Measurements from ENCODE around the gene NT5E. TPM values are rescaled to one million over a fixed set of nuclear protein-coding genes. Genes with fewer than 3 reads are reported as not detected.
A peak's percentile ranks its signal among the peaks of the same experiment; 100 is the strongest.

Gene NT5E
- total RNA-seq, 2 experiments from 2014 or later: 6.1 to 7.2 TPM

DNA sequence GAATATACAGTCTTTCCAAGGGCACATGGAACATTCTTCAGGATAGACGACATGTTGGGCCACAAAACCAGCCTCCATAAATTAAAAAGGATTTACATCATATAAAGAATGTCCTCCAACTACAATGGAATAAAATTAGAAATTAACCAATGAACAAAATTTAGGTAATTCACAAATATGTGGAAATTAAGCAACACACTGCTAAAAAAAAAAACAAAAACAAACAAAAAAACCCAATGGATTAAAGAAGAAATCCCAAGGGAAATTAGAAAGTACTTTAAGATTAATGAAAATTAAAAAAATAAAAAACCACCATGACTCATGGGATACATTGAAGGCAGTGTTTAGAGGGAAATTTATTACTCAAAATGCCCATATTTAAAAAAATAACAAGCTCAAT, 21.4 kb upstream of the NT5E start:
- H3K4me3 Mint-ChIP-seq: no peak overlapping the region
- H3K36me3 Mint-ChIP-seq (ENCODE audit: low read depth): peaks cover 2% of the 10 kb centered on the region
- H3K27me3 Mint-ChIP-seq: peaks cover 7% of the 10 kb centered on the region
- ChIA-PET POLR2A (no interaction called here), CTCF (no interaction called here)
- no peaks in the 10 kb centered on the region for H3K4me1 Mint-ChIP-seq
- DNase-seq: no peak
- H3K27ac Mint-ChIP-seq: no peak overlapping the region
- H3K9me3 Mint-ChIP-seq: peaks cover 9% of the 10 kb centered on the region

DNA sequence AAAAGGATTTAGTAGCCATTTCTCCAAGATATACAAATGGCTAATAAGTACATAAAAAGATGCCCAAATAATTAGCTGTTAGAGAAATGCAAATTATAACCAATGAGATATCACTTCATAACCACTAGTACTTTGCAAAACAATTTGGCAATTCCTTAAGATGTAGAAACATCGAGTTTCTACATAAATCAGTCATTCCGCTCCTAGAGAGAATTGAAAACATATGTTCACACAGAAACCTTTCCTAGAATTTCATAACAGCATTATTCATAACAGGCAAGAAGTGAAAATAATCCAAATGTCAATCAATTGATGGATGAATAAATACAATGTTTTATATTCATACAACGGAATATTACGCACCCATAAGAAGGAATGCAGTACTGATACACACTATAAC, 20.5 kb upstream of the NT5E start:
- CTCF ChIA-PET: no interaction called here
- H3K9me3 Mint-ChIP-seq: peaks cover 9% of the 10 kb centered on the region
- peaks cover 2% of the 10 kb centered on the region for H3K36me3 Mint-ChIP-seq (ENCODE audit: low read depth)
- POLR2A ChIA-PET: no interaction called here
- H3K27ac Mint-ChIP-seq: no peak overlapping the region
- peaks cover 7% of the 10 kb centered on the region for H3K27me3 Mint-ChIP-seq
- DNase-seq: no peak
- no peaks in the 10 kb centered on the region for H3K4me1 Mint-ChIP-seq
- no peak overlapping the region for H3K4me3 Mint-ChIP-seq

DNA sequence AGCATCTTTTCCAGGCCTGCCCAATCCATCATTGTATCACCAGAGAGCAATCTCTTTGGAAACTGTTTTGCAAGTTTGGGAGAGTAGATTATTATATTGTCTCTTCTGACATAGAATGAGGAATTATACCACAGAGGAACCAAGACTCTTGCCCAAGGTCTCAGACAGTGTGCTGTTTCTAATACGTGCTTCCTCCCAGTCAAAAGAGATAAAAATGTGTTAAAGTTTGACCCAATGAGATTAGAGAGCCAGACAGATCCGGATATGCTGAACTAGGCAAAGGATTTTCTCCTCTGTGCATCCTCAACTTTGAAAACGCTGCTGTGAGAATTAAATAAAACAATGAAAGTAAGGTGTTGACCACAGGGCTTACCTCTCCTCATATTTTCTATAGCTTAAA, 18.6 kb upstream of the NT5E start:
- CTCF ChIA-PET: interaction anchor here (1.5 kb wide), 1 partner anchor 17 kb away, joined by 4 read pairs; no protein-coding TSS in a partner anchor
- no peaks in the 10 kb centered on the region for H3K36me3 Mint-ChIP-seq (ENCODE audit: low read depth)
- no peak for DNase-seq
- POLR2A ChIA-PET: no interaction called here
- H3K27me3 Mint-ChIP-seq: peaks cover 5% of the 10 kb centered on the region
- no peak overlapping the region for H3K27ac Mint-ChIP-seq
- no peaks in the 10 kb centered on the region for H3K4me1 Mint-ChIP-seq
- H3K9me3 Mint-ChIP-seq: no peaks in the 10 kb centered on the region
- H3K4me3 Mint-ChIP-seq: no peak overlapping the region

DNA sequence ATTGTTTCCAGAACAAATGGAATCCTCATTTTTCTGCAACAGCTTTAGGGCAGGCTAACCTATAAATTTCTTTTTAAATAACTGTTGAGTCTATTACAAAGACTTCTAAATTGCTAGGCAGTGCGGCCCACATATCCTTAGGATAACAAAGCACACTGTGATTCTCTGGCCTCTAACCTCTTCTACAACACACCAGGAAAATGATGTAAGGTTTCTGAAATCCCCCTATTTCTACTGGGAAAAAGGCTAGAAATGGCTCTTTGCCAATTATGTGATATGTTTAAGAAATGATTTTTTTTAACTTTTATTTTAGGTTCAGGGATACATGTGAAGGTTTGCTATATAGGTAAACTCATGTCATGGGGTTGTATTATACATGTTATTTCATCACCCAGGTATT, 17.3 kb upstream of the NT5E start:
- ChIA-PET CTCF (interaction anchor here (0.8 kb wide), 1 partner anchor 19 kb away, joined by 3 read pairs; no protein-coding TSS in a partner anchor), POLR2A (no interaction called here)
- peaks cover 2% of the 10 kb centered on the region for H3K9me3 Mint-ChIP-seq
- H3K36me3 Mint-ChIP-seq (ENCODE audit: low read depth): no peaks in the 10 kb centered on the region
- no peak overlapping the region for H3K4me3 Mint-ChIP-seq
- H3K27me3 Mint-ChIP-seq: peaks cover 5% of the 10 kb centered on the region
- no peak for DNase-seq
- no peak overlapping the region for H3K27ac Mint-ChIP-seq
- no peaks in the 10 kb centered on the region for H3K4me1 Mint-ChIP-seq

- H3K9me3 Mint-ChIP-seq: peaks cover 7% of the 10 kb centered on the region
- CTCF ChIA-PET: no interaction called here
- POLR2A ChIA-PET: no interaction called here
- H3K4me3 Mint-ChIP-seq: no peak overlapping the region
- no peak for DNase-seq
- H3K27ac Mint-ChIP-seq: no peak overlapping the region
- peaks cover 5% of the 10 kb centered on the region for H3K27me3 Mint-ChIP-seq
- no peaks in the 10 kb centered on the region for H3K4me1 Mint-ChIP-seq
- no peaks in the 10 kb centered on the region for H3K36me3 Mint-ChIP-seq (ENCODE audit: low read depth)
These were observed 14.0 kb upstream of the NT5E start for GRCh38 chr6:85435851-85436250.

DNA sequence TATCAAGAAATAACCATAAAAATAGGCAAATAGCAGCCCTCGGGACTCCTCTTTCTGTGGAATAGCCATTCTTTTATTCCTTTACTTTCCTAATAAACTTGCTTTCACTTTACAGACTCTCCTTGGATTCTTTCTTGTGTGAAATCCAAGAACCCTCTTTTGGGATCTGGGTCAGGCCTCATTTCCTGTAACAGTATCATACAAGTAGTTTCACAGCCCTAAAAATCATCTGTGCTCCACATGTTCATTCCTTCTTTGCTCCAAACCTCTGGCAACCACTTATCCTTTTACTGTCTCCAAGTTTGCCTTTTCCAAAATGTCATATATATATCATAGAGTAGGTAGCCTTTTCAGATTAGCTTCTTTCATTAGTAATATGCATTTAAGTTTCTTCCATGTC, 13.5 kb upstream of the NT5E start:
- Mint-ChIP-seq H3K9me3 (peaks cover 8% of the 10 kb centered on the region), H3K36me3 (ENCODE audit: low read depth) (no peaks in the 10 kb centered on the region), H3K4me3 (no peak overlapping the region), H3K4me1 (no peaks in the 10 kb centered on the region), H3K27me3 (peaks cover 5% of the 10 kb centered on the region), H3K27ac (no peak overlapping the region)
- DNase-seq: no peak
- POLR2A ChIA-PET: no interaction called here
- CTCF ChIA-PET: no interaction called here

DNA sequence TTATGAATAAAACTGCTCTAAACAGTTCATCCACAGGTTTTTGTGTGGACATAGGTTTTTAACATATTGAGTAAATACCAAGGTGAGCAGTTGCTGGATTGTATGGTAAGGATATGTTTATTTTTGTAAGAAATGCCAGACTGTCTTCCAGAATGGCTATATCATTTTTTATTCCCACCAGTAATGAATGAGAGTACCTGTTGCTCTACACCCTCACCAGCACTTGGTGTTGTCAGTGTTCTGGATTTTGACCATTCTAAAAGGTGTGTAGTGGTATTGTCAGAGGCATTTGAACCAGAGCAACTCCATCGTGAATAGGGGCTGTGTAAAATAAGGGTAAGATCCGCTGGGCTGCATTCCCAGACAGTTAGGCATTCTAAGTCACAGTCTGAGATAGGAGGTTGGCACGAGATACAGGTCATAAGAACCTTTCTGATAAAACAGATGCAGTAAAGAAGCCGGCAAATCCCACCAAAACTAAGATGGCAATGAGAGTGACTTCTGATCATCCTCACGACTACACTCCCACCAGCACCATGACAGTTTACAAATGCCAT, 12.9 kb upstream of the NT5E start:
- no peak overlapping the region for H3K4me3 Mint-ChIP-seq

DNA sequence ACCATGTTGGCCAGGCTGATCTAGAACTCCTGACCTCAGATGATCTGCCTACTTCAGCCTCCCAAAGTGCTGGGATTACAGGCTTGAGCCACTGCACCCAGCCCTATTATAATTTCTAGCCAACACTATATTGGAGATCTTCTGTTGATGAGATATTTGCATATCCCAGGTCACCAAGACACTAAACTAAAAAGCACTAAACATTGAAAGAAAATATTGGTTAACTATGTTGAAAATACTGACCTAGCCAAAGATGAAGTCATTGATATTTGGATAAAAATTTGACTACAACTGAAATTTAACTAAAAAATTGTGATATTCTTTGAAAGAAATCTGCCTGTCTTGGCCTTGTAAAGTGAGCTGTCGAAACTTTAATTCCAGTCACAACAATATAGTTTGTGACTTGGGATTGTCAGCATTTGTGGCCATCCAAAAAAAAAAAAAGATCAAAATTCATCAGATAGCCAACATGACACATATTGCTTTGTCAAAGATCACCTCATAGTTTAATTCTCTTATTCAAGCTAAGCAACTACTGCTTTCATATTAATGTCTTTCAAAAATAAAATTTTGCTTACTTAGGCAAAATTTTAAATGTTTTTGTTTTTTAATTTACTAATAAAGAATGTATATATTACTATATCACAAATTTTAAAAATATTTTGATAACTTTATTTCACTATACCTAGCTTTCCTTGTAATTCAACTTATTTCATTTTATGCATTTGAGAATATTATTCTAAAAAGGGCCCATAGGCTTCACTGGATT, 6.3 kb upstream of the NT5E start:
- CTCF ChIA-PET: interaction anchor here (0.6 kb wide), 2 partner anchors 10 to 136 kb away, joined by 3 to 4 read pairs; no protein-coding TSS in a partner anchor

More for the DNA sequence above, 12.9 kb upstream of the NT5E start:
- no peak for DNase-seq
- Mint-ChIP-seq H3K36me3 (ENCODE audit: low read depth) (no peaks in the 10 kb centered on the region), H3K4me1 (no peaks in the 10 kb centered on the region), H3K27ac (no peak overlapping the region), H3K27me3 (peaks cover 5% of the 10 kb centered on the region), H3K9me3 (peaks cover 12% of the 10 kb centered on the region)
- CTCF ChIA-PET: no interaction called here
- POLR2A ChIA-PET: no interaction called here

DNA sequence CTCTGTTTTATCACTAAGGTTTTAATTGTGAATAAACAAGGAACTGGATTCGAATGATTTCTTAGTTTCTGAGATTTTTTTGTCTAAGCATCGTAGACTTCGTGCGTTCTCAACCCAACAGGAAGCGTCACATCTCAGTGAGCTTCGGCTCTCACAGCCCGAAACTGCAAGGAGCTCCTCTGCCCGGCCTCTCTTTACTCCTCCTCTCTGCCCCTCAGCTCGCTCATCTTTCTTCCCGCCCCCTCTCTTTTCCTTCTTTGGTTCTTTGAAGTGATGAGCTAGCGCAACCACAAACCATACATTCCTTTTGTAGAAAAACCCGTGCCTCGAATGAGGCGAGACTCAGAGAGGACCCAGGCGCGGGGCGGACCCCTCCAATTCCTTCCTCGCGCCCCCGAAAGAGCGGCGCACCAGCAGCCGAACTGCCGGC, 480 bp upstream of the NT5E start:
- CTCF ChIA-PET: interaction anchor here (0.7 to 2.3 kb wide), 10 partner anchors 9 to 89 kb away, joined by 3 to 8 read pairs (median 5); no protein-coding TSS in a partner anchor
- DNase-seq: peak; percentile 68
- Mint-ChIP-seq H3K36me3 (ENCODE audit: low read depth) (peaks cover 2% of the 10 kb centered on the region), H3K4me3 (peak overlapping the region; percentile 81), H3K27ac (peak overlapping the region; percentile 71), H3K27me3 (peaks cover 60% of the 10 kb centered on the region), H3K4me1 (peaks cover 58% of the 10 kb centered on the region), H3K9me3 (no peaks in the 10 kb centered on the region)
- POLR2A ChIA-PET: interaction anchor here (0.9 to 1.2 kb wide), 2 partner anchors 12 to 29 kb away, joined by 3 read pairs; no protein-coding TSS in a partner anchor

More for the DNA sequence above, 6.3 kb upstream of the NT5E start:
- no peaks in the 10 kb centered on the region for H3K36me3 Mint-ChIP-seq (ENCODE audit: low read depth)
- peaks cover 15% of the 10 kb centered on the region for H3K9me3 Mint-ChIP-seq
- H3K27me3 Mint-ChIP-seq: peaks cover 24% of the 10 kb centered on the region
- DNase-seq: no peak
- no peak overlapping the region for H3K27ac Mint-ChIP-seq
- H3K4me1 Mint-ChIP-seq: peaks cover 9% of the 10 kb centered on the region
- POLR2A ChIA-PET: interaction anchor here (0.6 kb wide), 1 partner anchor 1583 kb away, joined by 3 read pairs; no protein-coding TSS in a partner anchor
- no peak overlapping the region for H3K4me3 Mint-ChIP-seq

DNA sequence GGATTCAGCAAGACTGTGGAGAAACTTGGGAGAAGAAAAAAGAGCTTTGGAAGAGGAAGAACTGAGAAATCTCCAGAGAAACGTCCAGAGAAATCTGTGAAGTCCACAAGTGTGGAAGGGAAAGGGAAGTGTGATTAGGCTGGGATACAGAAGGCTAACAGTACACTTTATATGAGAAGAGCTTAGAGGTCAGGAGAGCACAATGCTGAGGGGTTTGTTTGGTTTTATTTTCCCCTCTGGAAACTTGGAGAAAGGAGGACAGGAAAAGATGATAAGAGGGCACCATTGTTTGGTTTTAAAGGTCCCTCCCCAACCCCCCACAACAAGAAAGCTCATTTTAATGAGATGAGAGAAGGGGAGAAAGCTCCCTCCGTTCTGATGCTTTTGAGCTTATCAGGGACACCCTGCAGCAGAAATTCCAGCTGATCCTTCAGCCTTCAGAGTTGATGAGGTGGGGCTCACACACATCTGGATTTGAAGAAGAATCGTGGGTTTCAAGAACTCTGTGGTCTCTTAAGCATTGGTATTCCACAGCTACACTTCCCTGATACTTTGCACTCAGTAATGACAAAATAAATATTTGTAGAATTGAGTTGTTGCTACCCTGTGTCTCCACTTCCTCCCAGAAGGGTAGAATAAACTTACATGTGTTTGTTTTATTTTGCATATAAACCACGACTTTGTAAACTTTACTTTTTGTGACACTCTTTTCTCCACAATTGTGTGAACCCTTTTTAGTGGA, 1.9 kb downstream of the NT5E start:
- H3K36me3 Mint-ChIP-seq (ENCODE audit: low read depth): peaks cover 2% of the 10 kb centered on the region
- H3K27ac Mint-ChIP-seq: peak overlapping the region; percentile 84
- H3K4me3 Mint-ChIP-seq: peak overlapping the region; percentile 81
- peaks cover 55% of the 10 kb centered on the region for H3K27me3 Mint-ChIP-seq
- POLR2A ChIA-PET: no interaction called here
- DNase-seq: no peak
- H3K9me3 Mint-ChIP-seq: no peaks in the 10 kb centered on the region
- CTCF ChIA-PET: interaction anchor here (0.6 to 3.0 kb wide), 5 partner anchors 17 to 1563 kb away, joined by 3 to 12 read pairs (median 4); no protein-coding TSS in a partner anchor
- H3K4me1 Mint-ChIP-seq: peaks cover 62% of the 10 kb centered on the region

DNA sequence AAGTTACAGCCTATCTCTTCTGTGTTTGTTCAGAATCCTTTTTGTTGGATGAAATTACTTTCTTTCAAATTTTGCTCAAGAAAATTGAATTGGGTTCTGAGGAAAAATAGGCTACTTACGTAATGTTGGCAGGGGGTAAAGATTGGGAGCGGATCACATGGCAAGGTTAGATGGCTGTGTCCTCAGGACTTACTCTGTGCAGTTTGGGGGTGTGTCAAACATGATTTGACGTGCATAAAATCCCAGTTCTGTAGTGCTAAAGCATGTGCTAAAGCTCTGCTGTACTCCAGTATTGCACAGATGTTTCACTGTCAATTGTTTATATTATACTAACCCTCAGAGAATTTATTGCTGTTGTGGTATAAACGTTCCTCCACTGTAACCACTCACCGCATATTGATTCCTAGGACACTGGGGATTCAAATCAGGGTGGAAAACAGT, 2.6 kb downstream of the NT5E start:
- no peak for DNase-seq
- peak overlapping the region; percentile 81 for H3K4me3 Mint-ChIP-seq
- H3K27ac Mint-ChIP-seq: no peak overlapping the region
- H3K9me3 Mint-ChIP-seq: no peaks in the 10 kb centered on the region
- H3K27me3 Mint-ChIP-seq: peaks cover 55% of the 10 kb centered on the region
- CTCF ChIA-PET: interaction anchor here (1.2 to 3.0 kb wide), 4 partner anchors 10 to 32 kb away, joined by 4 to 12 read pairs (median 6); no protein-coding TSS in a partner anchor
- POLR2A ChIA-PET: no interaction called here
- peaks cover 66% of the 10 kb centered on the region for H3K4me1 Mint-ChIP-seq
- peaks cover 2% of the 10 kb centered on the region for H3K36me3 Mint-ChIP-seq (ENCODE audit: low read depth)

DNA sequence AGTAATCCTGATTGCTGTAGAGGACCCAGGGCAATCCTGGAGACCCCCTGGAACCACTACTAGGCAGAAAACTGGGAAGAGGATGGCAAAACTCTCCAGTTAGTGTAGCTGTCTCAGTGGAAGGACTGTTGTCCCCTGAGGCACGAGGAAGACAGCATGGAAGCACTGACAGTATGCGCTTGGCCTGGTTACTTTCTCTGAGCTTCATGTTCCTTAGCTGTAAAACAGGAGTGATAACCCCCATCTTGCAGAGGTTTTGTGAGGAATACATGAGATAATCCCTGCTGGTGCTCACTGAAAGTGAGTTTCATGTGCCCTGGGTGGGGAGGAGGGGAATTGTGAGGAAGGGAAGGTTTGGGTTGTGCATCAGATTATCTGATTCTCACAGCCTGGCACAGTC, 3.2 kb downstream of the NT5E start:
- Mint-ChIP-seq H3K9me3 (no peaks in the 10 kb centered on the region), H3K27ac (no peak overlapping the region), H3K4me3 (no peak overlapping the region), H3K4me1 (peaks cover 66% of the 10 kb centered on the region), H3K36me3 (ENCODE audit: low read depth) (peaks cover 2% of the 10 kb centered on the region), H3K27me3 (peaks cover 49% of the 10 kb centered on the region)
- CTCF ChIA-PET: interaction anchor here (0.6 to 3.0 kb wide), 4 partner anchors 9 to 98 kb away, joined by 3 to 12 read pairs (median 5); no protein-coding TSS in a partner anchor
- no peak for DNase-seq
- POLR2A ChIA-PET: no interaction called here

GRCh38 chr6:85453490-85453889, 3.6 kb downstream of the NT5E start:
- no peaks in the 10 kb centered on the region for H3K9me3 Mint-ChIP-seq
- H3K4me1 Mint-ChIP-seq: peaks cover 67% of the 10 kb centered on the region
- H3K27ac Mint-ChIP-seq: no peak overlapping the region
- ChIA-PET CTCF (interaction anchor here (0.6 to 3.0 kb wide), 4 partner anchors 8 to 98 kb away, joined by 3 to 12 read pairs (median 5); no protein-coding TSS in a partner anchor), POLR2A (no interaction called here)
- peaks cover 45% of the 10 kb centered on the region for H3K27me3 Mint-ChIP-seq
- peaks cover 3% of the 10 kb centered on the region for H3K36me3 Mint-ChIP-seq (ENCODE audit: low read depth)
- H3K4me3 Mint-ChIP-seq: no peak overlapping the region
- no peak for DNase-seq

Data from activated CD4-positive, alpha-beta T cell treated with anti-CD3 and anti-CD28 coated beads, Interleukin-2, amount 10 ng/mL, durations not matched to agents 7 days and 5 days (primary cell).